GM19463 (cell line): ENCODE results near the gene WDPCP.
"Not testable (repeated sequence)": the region's sequence is repeated elsewhere in the genome, so short reads cannot be mapped to it uniquely, and the experiment has no call there.

ENCODE experiments used
- ATAC-seq: cut with Tn5 transposase; IDR thresholded peaks from one replicate; pipeline ENCODE4 v1.9.1; 2021; ENCODE audit warnings: mild to moderate bottlenecking, moderate library complexity; ENCODE audit not compliant: unreplicated experiment

Gene WDPCP, protein sequence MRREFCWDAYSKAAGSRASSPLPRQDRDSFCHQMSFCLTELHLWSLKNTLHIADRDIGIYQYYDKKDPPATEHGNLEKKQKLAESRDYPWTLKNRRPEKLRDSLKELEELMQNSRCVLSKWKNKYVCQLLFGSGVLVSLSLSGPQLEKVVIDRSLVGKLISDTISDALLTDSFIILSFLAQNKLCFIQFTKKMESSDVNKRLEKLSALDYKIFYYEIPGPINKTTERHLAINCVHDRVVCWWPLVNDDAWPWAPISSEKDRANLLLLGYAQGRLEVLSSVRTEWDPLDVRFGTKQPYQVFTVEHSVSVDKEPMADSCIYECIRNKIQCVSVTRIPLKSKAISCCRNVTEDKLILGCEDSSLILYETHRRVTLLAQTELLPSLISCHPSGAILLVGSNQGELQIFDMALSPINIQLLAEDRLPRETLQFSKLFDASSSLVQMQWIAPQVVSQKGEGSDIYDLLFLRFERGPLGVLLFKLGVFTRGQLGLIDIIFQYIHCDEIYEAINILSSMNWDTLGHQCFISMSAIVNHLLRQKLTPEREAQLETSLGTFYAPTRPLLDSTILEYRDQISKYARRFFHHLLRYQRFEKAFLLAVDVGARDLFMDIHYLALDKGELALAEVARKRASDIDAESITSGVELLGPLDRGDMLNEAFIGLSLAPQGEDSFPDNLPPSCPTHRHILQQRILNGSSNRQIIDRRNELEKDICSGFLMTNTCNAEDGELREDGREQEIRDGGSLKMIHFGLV

DNA sequence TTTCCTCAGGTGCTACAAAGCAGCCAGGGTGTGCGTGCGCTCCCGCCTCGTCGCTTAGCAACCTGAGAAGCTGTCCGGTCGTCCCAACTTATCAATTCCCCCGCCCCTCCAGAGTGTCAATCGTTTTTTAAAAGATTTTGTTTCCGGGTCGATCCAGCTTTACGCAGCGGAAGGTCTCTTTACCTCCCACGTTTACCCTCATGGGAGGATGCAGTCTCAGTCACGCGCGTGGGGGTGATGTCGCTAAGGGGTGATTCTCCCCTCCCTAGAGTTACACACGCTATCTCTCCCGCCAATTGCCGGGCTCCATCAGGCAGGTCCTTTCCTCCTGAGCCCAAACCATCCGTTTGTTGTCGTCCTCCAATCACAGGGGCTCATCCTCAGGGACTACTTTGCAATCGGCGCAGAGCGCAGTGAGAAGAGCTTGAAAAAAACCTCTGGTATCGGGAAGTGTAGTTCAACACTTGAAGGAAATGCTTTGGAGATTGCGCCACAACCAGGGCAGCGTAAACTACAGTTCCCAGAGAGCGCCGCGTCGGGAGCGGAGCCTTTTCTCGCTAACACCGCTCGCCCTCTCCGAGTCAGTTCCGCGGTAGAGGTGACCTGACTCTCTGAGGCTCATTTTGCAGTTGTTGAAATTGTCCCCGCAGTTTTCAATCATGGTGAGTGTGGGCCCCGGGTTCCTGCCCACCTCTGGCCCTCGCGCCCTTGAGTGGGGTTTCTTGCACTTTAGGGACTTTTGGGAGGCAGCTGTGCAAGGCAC lies at the start of gene WDPCP, which contains the start of gene MDH1:
WDPCP (minus strand) TSS at position 93 of the 763 bp plus-strand sequence. CDS start 206 bp downstream, outside the sequence.
MDH1 (plus strand) TSS at position 579 of the 763 bp plus-strand sequence; CDS start at position 660, 81 bp downstream.
- ATAC-seq: peak; percentile 85

DNA sequence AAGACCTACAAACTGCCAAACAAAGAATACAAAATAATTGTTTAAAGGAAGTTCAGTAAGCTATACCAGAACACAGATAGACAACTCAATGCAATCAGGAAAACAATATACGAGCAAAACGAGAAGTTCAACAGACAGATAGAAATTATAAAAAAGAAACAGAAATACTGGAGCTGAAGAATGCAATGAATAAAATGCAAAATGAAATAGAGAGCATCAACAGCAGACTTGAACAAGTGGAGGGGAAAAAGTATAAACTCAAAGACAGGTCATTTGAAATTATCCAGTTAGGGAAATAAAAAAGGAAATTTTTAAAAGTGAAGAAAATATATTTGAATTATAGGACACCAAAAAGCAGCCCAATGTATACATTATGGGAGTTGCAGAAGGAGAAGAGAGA lies 44.1 kb upstream of the WDPCP start:
- ATAC-seq: no peak

DNA sequence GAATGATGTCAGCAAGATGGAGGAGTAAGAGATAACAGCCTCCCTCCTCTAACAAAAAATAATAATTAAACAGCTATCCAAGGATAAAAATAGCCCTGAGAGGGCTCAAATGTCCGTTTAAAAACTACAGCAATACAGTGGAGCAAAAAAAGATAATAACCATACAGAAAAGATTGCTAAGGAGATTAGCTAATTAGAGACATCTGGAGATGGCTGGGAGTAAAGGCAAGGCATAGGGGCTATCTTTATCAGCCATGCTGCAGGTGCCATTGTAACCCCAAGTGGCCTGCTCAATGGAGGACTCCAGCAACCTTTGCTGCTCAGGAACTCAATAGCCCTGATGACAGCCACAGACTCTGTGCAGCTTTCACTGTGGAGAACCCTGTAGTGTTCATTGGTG lies 43.2 kb upstream of the WDPCP start:
- no peak for ATAC-seq

DNA sequence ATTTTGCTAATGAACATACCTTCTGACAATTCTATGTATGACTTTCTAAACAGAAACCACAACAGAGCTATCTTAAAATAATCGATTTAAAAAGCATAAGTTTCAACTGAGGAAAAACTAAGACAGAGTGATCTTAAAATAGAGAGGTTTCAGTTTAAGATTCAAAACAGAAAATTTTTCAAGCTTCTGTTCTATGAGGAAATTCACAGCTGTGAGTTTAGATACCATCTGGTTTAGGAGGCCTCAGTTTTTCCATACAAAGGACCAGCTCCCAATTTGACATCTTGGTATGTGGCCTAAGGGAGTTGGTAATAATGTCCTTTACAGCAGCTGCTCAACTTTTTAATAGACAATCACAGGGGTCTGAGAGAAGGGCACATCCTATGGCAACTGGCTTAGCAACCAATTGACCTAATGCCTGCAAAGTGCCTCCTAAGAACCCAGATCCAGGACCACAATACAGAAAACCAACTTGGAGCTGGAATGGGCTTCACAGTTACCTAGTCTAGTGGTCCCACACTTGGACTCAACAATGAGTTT lies 40.2 kb upstream of the WDPCP start:
- ATAC-seq: no peak

DNA sequence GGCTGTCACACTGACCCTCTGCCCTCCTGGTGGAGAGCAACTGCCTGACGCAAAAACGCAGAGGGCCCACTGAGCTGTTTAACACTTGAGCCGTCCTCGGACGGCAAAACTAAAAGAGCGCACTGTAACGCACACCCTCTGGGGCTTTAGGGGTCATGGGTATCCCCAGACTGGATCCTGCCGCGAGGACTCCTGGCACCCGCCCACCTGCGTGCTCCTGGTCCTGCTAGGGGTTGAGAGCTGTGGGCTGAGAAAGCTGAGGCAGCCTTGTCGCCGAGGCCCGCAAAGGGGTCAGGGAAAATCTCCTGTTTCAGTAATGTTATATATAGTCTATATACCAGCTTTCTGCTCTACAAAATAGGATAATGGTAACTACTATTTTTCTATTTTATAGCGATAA lies 39.6 kb upstream of the WDPCP start:
- ATAC-seq: no peak

DNA sequence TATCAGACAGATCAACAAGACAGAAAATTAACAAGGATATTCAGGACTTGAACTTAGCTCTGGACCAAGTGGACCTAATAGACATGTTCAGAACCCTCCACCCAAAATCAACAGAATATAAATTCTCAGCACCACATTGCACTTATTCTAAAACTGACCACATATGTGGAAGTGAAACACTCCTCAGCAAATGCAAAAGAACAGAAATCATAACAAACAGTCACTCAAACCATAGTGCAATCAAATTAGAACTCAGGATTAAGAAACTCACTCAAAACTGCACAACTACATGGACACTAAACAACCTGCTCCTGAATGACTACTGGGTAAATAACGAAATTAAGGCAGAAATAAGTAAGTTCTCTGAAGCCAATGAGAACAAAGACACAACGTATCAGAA lies 35.5 kb upstream of the WDPCP start:
- not testable (repeated sequence) for ATAC-seq

DNA sequence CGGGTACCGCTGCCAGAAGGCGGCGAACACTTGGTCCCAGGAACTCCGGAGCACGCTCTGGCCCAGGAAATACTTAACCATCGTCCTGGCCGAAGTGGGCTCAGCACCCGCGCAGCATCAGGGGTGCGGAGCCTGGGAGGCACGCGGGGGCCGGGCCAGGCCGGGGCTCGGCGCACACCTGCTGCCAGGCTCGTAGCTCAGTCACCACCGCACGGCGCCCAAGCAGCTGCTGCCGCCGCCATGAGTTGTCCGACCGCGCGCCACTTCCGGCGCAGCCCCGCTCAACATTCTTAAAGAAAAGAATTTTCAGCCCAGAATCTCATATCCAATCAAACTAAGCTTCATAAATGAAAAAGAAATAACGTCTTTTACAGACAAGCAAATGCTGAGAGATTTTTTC lies 34.5 kb upstream of the WDPCP start:
- no peak for ATAC-seq

DNA sequence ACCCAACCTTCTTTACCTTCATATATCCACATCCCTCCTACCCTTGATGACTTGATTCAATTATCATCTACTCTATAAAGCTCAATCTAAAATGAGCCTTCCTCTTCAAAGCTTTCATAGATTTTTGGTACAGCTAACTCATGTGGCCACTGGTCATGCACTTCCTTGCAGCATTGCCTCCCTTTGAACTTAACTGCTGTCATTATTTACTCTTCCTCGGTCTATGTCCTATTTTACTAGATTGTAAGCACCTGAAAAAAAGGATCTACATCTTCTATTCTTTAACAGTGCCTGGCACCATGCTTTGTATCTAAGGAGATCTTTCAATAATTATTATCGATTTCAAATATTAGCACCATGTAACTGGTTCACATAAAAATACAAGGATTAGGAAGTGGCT lies 31.1 kb upstream of the WDPCP start:
- ATAC-seq: no peak

DNA sequence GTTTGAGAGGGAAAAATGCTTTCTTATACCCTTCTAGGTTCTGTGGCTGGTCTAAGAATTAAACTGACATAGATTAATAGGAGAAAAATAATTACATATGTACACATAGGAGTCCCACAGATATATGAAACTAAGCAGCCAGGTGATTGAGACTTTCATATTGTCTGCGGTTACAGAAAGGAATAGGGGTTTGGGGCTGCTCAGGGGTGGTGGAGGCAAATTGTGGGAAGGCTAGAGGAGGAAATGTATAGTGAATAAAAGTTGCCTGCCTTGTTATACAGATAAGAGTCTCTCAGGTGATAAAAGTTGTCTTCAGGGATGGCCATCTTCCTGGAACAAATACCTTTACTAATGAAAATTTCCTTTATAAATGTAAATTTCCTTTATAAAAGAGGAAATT lies 29.1 kb upstream of the WDPCP start:
- no peak for ATAC-seq

DNA sequence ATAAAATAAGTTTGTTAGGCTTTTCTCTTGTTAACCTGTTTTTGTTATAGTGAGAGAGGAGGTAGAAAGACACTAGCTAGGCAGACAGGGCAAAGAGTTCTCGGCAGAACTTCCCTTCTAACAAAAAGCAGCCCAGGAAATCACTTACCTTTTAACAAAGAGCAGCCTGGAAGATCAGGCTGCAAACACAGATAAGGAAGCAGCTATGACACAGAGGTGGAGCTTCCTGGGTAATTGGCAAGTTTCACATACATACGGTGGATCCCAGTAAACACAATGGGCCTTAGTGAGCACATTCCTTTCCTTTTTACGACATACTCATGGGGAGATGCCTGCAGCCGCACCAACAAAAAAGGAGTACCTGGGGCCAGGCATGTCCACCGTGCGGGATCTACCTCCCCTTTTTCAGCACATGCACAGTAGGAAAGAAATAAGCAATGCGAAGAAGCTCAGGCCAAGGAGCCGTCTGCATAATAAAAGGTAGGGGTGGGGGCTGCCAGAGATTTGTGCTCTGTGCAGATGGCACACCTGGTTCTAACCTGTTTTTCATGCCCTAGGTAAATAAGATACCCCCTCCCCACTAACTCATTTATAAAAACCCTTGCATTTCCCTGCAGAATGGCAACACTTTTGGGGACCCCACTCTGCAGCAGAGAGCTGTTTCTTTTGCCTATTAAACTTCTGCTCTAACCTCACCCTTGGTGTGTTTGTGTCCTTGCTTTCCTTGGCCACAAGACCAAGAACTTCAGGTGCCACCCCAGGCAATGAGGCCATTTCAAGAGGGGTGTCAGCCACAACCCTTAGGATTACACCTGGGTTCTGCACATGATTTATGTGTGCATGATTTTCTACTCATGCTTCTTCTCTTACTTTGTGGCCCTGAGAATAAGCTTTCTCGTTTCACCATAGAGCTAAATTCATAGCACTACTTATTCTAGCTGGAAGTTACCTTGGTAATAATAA lies 27.0 kb upstream of the WDPCP start:
- ATAC-seq: no peak

DNA sequence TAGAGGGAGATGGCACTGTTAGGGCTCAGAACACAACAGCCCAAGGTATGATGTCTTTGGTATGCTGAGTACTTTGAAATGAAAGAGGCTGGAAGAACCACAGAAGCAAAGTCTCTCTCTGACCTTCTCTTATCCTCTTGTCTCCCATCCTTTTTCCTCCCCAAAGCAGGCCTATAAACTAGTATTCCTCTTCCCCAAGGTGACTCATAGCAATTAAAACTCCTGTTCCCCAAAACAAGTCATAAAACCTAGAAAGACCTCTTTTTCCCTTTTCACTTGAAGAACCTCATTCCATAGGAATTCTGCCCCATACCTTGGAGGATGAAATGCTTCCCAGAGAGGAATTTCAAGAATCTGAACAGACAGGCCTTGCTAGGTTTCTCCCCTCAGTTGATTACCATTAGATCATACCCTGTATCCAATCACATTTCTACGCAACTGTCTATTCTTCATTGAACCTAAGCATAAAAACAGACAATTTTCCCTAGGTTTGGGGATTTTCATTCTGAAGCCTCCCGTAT lies 26.2 kb upstream of the WDPCP start:
- ATAC-seq: no peak

DNA sequence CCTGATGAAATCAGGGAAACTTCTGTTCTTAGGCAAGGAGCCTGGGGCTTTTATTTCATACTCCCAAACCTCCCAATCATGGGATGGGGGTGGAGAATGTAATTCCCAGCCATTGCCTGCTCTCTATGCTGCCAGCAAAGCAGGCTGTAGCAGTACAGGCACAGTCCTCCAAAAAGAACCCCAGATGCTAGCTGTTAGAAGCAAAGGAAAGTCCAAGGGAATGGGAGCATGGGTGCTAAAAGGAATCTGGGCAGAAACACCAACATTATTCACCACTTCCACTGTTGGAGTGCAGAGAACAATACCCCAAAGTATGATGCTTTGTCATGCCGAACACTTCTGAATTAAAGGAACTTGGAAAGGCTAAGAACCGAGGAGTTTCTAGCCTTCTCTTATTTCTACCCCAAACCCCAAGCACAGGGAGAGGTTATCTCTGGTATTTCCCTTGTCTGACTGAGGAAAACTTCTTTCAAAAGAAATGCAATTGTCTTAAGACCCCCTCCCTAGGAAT lies 25.2 kb upstream of the WDPCP start:
- no peak for ATAC-seq

DNA sequence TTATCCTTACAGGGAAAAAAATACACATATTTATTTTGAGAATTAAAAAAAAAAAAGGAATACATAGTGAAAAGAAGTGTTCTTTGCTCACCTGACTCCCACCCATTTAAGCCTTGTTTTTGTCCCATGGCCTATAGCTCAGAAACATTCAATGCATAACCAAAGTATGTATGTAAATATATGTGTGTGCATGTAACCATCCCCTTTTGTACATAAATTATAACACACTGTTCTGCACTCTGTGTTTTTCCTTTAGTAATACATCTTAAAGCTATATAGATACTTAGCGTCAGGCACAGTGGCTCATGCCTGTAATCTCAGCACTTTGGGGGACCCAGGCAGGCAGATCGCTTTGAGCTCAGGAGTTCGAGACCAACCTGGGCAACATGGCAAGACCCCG lies 22.2 kb upstream of the WDPCP start:
- no peak for ATAC-seq

DNA sequence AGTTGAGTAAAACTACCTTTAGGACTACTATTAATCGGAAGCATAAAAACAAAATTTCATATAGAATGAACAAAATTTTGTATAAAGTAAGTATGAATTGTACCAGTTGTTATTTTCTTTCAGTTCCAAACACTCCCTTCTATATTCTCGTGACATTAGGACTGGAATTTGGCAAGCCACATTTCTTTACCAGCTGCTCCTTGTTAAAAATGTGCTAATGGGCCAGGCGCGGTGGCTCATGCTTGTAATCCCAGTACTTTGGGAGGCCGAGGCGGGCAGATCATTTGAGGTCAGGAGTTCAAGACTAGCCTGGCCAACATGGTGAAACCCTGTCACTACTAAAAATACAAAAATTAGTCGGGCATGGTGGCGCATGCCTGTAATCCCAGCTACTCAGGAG lies 20.6 kb upstream of the WDPCP start:
- not testable (repeated sequence) for ATAC-seq

DNA sequence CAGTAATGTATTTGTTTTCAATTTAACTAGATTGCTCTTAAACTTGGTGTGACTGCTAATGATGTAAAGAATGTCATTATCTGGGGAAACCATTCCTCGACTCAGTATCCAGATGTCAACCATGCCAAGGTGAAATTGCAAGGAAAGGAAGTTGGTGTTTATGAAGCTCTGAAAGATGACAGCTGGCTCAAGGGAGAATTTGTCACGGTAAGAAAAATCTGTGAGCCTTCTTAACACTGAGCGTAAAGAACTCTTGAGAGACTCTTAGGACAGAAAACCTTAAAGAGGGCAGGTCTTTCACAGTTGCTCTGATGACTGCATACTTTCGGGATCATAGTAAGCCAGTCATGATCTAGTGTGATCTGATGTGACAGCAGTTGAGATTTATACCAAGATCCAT lies 16.4 kb upstream of the WDPCP start:
- no peak for ATAC-seq

DNA sequence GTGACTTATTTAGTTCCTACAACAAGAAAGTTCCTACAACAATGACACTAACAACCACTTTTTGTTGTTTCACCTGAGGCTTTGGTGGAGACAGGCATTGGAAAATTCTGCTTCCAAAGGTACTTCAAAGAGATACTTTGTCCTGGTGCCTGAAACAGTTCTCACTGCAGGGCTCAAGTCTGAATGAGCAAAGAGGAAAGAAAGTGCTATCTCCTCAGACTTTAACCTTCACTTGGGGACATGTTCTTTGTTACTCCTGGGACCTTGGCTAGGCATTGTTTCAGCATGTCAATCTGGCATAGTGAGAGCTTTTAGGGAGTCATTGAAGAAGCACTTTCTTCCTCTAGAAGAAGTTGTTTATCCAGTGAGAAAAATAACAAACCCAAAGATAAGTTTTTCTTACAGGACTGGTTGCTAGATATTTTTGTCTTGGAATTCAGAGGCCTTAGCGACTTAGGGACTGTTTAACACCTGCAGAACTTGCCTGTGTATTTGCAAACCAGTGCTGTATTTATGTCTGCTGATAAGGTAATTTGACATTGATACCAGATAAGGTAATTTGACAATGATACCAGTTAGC lies 12.7 kb upstream of the WDPCP start:
- no peak for ATAC-seq

DNA sequence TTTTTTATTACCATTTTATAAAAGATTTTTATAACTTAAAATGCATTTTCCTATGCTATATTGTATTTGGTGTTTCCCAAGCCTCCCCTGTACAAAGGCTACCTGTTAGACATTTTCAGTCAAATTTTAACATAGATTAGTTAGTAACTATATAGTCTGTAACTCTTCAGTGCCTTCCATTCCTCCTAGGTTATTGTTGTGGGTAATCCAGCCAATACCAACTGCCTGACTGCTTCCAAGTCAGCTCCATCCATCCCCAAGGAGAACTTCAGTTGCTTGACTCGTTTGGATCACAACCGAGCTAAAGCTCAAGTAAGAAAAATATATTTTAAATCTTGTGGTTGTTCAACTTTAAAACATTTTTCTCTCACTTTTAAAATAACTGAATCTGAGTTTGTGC lies 10.7 kb upstream of the WDPCP start:
- ATAC-seq: no peak

DNA sequence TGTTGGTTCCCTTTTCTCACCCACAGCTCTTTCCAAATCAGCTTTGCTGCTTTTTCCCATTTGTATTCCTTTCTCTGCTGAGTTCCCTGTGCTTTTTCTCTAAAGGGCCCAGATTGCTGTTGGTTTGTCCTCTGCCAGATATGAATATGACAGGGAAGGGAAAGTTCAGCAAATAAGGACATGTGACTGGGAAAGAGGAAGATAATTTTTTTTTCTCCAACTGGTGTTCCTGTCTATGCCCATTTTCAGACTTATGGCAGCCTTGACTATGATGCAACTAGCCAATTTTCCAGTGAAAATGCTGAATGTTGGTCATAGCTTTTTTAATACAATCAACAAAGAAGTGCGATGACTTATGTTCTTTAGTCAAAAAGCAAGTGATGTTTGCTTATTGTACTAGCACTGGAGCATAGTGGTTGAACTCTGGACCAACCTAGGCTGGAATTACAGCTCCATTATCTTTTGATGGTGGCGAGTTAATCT lies 8.2 kb upstream of the WDPCP start:
- ATAC-seq: no peak

DNA sequence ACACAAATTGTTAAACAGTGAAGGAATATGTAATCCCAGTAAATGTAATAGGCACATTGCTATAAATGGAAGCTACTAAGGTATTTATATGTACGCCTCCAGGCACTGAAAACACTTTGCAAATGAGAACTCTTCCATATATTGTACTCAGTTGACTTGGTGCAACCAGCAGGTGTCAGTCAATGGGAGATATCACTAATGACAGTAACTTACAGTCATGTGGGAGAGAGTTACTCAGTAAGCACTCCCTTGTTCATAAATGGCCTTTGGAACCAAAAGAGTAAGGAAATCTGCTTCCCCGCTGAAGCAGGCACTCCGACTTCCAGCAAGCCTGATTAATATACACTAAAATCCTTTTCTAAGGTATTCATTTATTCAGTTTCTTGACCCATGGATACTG lies 6.4 kb upstream of the WDPCP start:
- ATAC-seq: no peak
